SK-N-SH (cell line): Measurements from ENCODE around the gene CIPC.

Experiments
- CTCF ChIP-seq: fragments of 200-600 bp; sonication (generic); IDR thresholded peaks from 2 replicates; pipeline ENCODE4 v1.6.1; 2017; ENCODE audit warnings: antibody characterized with exemption, mild to moderate bottlenecking, moderate library complexity
- EP300 ChIP-seq, 2 experiments: IDR thresholded peaks; 2 replicates each; pipeline versions ENCODE4 v1.4.0 to v1.6.1; 2012; ENCODE audit warnings: borderline replicate concordance in 1 of 2, low read depth in 1 of 2, low read length in 1 of 2
- EZH2phosphoT487 ChIP-seq: fragments of 200-600 bp; sonication (generic); IDR thresholded peaks from 2 replicates; pipeline ENCODE4 v1.6.1; 2017; ENCODE audit warnings: low read depth, mixed run types, mild to moderate bottlenecking, antibody characterized with exemption, moderate library complexity, borderline replicate concordance
- MAX ChIP-seq: IDR thresholded peaks from 2 replicates; pipeline ENCODE4 v1.4.0; 2012; ENCODE audit warnings: low read depth
- NRF1 ChIP-seq: IDR thresholded peaks from 2 replicates; pipeline ENCODE4 v1.6.1; 2012; ENCODE audit warnings: low read depth, mild to moderate bottlenecking, low read length
- POLR2AphosphoS5 ChIP-seq: IDR thresholded peaks from 2 replicates; pipeline ENCODE4 v1.6.1; 2012; ENCODE audit warnings: low read depth, low read length
- TAF1 ChIP-seq: IDR thresholded peaks from 2 replicates; pipeline ENCODE4 v1.6.1; 2012; ENCODE audit warnings: low read depth, mild to moderate bottlenecking, low read length, moderate library complexity, borderline replicate concordance
- TF ChIP-seq, protein P1 (sequence below): fragments of 150-350 bp; IDR thresholded peaks from 2 replicates; pipeline ENCODE4 v1.6.1; 2017; ENCODE audit warnings: antibody characterized with exemption, low read length, low read depth, borderline replicate concordance
- TF ChIP-seq, protein P2 (sequence below): fragments of 150-350 bp; IDR thresholded peaks from 2 replicates; pipeline ENCODE4 v1.6.1; 2016; ENCODE audit warnings: mild to moderate bottlenecking, low read depth, low read length

GRCh38 chr14:77126461-77126990 is 28.5 kb downstream of the CIPC start:
- TF ChIP-seq CTCF (no peak), POLR2AphosphoS5 (no peak), NRF1 (no peak), MAX (no peak), TAF1 (no peak), EP300 (IDR thresholded peaks at IDR 0.05; ENCODE audit: borderline replicate concordance in 1 of 2, low read depth in 1 of 2, low read length in 1 of 2) (no peak), EZH2phosphoT487 (no peak)
- TF ChIP-seq, protein P1, sequence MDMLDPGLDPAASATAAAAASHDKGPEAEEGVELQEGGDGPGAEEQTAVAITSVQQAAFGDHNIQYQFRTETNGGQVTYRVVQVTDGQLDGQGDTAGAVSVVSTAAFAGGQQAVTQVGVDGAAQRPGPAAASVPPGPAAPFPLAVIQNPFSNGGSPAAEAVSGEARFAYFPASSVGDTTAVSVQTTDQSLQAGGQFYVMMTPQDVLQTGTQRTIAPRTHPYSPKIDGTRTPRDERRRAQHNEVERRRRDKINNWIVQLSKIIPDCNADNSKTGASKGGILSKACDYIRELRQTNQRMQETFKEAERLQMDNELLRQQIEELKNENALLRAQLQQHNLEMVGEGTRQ, result no peak
- TF ChIP-seq, protein P2, sequence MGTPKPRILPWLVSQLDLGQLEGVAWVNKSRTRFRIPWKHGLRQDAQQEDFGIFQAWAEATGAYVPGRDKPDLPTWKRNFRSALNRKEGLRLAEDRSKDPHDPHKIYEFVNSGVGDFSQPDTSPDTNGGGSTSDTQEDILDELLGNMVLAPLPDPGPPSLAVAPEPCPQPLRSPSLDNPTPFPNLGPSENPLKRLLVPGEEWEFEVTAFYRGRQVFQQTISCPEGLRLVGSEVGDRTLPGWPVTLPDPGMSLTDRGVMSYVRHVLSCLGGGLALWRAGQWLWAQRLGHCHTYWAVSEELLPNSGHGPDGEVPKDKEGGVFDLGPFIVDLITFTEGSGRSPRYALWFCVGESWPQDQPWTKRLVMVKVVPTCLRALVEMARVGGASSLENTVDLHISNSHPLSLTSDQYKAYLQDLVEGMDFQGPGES, result no peak
